DND-41 (cell line): ENCODE results near the gene SRCIN1.
"Not testable (repeated sequence)": the region's sequence is repeated elsewhere in the genome, so short reads cannot be mapped to it uniquely, and the experiment has no call there.

ENCODE experiments used
- EZH2 ChIP-seq: IDR thresholded peaks from 3 replicates; pipeline ENCODE4 v1.6.1; 2012; ENCODE audit warnings: borderline replicate concordance, low read depth, mild to moderate bottlenecking, moderate library complexity, low read length, inconsistent platforms; ENCODE audit not compliant: severe bottlenecking
- TF ChIP-seq, protein P1 (sequence below): IDR thresholded peaks from 2 replicates; pipeline ENCODE4 v1.5.1; 2012; ENCODE audit warnings: borderline replicate concordance, low read length, moderate library complexity, mild to moderate bottlenecking; ENCODE audit not compliant: poor library complexity, severe bottlenecking; ENCODE audit errors: extremely low read depth

DNA sequence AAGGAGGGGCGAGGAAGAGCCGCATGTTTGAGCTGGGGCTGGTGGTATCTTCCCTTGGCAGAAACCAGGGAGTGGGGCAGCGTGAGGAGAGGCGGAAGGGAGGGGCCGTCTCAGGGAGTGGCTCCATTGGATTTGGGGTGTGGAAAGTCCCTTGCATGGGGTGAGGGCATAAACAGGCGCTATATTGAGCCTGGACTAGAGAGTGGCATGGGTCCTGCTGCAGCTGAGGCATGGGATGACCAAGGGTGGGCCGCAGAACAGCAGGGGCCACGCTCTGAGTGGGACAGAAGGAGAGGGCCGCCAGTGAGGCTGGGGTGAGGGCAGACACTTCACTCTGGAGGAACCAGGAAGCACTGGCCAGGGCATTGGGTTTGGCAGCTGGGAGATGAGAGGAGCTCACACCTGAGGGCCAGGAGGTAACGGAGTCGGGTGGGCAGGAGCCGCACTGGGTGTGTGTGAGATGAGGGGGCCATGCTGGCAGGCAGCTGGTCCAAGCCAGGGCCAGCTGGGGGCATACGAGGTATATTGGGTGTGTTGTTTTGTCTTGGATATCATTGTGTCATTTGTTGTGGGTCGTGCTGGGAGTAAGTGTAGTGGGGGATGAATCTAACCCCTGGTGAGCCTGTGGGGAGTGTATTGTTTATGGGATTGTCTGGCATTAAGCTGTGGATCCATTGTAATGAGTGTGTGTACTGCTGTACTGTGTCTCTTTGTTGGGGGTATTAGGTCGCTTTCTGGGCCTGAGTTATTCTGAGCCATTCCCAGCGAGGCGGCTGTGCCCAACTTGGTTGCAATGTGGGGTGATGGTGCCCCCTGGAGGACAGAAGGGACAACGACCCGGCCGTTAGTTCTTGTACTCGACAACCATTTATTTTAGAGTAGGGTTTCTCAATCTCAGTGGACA is 121.3 kb downstream of the SRCIN1 start:
- TF ChIP-seq, protein P1, sequence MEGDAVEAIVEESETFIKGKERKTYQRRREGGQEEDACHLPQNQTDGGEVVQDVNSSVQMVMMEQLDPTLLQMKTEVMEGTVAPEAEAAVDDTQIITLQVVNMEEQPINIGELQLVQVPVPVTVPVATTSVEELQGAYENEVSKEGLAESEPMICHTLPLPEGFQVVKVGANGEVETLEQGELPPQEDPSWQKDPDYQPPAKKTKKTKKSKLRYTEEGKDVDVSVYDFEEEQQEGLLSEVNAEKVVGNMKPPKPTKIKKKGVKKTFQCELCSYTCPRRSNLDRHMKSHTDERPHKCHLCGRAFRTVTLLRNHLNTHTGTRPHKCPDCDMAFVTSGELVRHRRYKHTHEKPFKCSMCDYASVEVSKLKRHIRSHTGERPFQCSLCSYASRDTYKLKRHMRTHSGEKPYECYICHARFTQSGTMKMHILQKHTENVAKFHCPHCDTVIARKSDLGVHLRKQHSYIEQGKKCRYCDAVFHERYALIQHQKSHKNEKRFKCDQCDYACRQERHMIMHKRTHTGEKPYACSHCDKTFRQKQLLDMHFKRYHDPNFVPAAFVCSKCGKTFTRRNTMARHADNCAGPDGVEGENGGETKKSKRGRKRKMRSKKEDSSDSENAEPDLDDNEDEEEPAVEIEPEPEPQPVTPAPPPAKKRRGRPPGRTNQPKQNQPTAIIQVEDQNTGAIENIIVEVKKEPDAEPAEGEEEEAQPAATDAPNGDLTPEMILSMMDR, result peak; percentile 76
- TF ChIP-seq EZH2, result not testable (repeated sequence)
